A549 treated with Mapracorat at 1 μM for 4 hours (cell line): ENCODE results near the gene FABP2. TPM values are rescaled to one million over a fixed set of nuclear protein-coding genes. Genes with fewer than 3 reads are reported as not detected.

ENCODE experiments used
- total RNA-seq: library from RNA; stranded (reverse); fragments of 200-300 nt; extraction: Qiagen RNA extraction; gene quantifications from 5 replicates; pipeline ENCODE4 v1.2.3, GENCODE V29; 2022

The FABP2 gene
- not detected in 5 replicates for total RNA-seq

GRCh38 chr4:119321921-119322687 is at the start of gene FABP2:
TSS of gene FABP2 (minus strand) at chr4:119322138. CDS start at chr4:119322102, 36 bp downstream.

Other genes with a start within 250 kb of the FABP2 start
- gene MYOZ2, start 186.3 kb downstream of the FABP2 start, total RNA-seq = not detected in 5 replicates
- gene USP53, start 109.4 kb downstream of the FABP2 start, total RNA-seq = 6.6 to 11.2 TPM (median 8.2 TPM) in 5 replicates